Spleen (tissue), 7 donors: ENCODE results near the gene SNX21.

Source experiments
- POLR2AphosphoS5 ChIP-seq, 3 donors: sonication (generic); formaldehyde crosslinking; IDR thresholded peaks; one replicate each; pipeline ENCODE4 v1.5.1; 2017; ENCODE audit warnings: antibody characterized with exemption in 3 of 3
- TF ChIP-seq, protein P1 (sequence below), 11 experiments: fragments of 200-600 bp in 7 of 11; fragments of 450-650 bp in 4 of 11; sonication (generic) in 4 of 11; IDR thresholded peaks in 8 of 11; conservative IDR thresholded peaks in 3 of 11; 1 replicate in 7 of 11; 2 replicates in 4 of 11; pipeline versions ENCODE4 v1.4.0 to v1.8.0; 2016 to 2021; ENCODE audit warnings: antibody characterized with exemption in 11 of 11, inconsistent platforms in 4 of 11, mild to moderate bottlenecking in 1 of 11
- donor health status: DM: no; HTN: no; CAD: no; lungs with moderate emphysema.
- donor health status: DM: no; HTN: no; CAD: no.
- donor health status: DM: no; HTN: no; CAD: no.

DNA sequence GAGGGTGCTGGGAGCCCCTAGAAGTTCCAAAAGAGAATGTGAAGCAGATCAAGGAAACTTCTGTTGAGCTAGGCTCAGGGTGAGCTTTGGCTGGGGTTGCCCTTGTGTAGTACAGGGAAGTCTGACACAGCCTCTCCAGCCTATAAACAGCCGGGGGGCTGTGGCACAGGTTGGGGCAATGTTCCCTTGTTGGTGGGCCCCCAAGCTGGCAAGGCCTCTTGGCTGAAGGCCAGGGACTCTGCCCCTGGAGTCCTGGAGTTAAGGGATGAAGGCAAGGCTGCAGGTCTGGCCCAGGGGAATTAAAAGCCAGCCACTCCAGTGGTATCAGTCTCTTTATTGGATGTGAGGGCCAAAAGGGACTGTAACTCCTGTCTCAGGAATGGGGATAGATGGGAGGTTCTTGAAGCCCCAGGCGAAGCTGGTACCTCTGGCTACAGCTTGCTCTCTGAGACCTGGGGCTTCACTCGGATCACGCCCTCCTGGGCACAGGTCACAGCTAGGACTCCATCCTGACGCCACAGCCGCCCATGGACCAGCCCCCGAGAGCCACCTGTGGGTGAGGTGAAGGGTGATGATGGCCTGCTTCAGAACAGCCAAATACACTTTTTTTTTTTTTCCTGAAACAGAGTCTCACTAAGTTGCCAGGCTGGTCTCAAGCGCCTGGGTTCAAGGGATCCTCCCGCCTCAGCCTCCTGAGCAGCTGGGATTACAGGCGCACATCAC is 8.0 kb downstream of the SNX21 start:
- TF ChIP-seq POLR2AphosphoS5 (IDR thresholded peaks at IDR 0.05), result peak in 1 of 3 donors; percentile 17
- TF ChIP-seq, protein P1, sequence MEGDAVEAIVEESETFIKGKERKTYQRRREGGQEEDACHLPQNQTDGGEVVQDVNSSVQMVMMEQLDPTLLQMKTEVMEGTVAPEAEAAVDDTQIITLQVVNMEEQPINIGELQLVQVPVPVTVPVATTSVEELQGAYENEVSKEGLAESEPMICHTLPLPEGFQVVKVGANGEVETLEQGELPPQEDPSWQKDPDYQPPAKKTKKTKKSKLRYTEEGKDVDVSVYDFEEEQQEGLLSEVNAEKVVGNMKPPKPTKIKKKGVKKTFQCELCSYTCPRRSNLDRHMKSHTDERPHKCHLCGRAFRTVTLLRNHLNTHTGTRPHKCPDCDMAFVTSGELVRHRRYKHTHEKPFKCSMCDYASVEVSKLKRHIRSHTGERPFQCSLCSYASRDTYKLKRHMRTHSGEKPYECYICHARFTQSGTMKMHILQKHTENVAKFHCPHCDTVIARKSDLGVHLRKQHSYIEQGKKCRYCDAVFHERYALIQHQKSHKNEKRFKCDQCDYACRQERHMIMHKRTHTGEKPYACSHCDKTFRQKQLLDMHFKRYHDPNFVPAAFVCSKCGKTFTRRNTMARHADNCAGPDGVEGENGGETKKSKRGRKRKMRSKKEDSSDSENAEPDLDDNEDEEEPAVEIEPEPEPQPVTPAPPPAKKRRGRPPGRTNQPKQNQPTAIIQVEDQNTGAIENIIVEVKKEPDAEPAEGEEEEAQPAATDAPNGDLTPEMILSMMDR (IDR thresholded peaks at IDR 0.05 in 8 of 11, conservative IDR thresholded peaks at IDR 0.05 in 3 of 11), result no peak
